ENCODE results near the gene KIZ. TPM values are rescaled to one million over a fixed set of nuclear protein-coding genes. Genes with fewer than 3 reads are reported as not detected.
"Not testable (repeated sequence)": the region's sequence is repeated elsewhere in the genome, so short reads cannot be mapped to it uniquely, and the experiment has no call there.

Gene KIZ
- total RNA-seq, 4 donors from 2014 or later = 23.2 to 58.7 (median 28.3) TPM

DNA sequence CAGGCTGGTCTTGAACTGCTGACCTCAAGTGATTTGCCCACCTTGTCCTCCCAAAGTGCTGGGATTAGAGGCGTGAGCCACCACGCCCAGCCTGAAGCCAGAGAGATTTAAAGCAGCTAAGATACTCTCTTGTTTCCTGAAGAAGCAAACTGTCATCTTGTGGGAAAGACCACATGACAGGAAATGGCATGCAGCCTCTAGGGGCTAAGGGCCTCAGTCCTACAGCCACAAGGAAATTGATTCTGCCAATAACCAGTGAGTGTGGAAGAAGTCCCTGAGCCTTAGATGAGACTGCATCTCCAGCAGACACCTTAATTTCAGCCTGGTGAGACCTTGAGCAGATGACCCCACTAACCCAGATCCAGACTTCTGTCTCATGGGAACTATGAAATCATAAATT lies 40.9 kb downstream of the KIZ start:
- TF ChIP-seq, protein P1, sequence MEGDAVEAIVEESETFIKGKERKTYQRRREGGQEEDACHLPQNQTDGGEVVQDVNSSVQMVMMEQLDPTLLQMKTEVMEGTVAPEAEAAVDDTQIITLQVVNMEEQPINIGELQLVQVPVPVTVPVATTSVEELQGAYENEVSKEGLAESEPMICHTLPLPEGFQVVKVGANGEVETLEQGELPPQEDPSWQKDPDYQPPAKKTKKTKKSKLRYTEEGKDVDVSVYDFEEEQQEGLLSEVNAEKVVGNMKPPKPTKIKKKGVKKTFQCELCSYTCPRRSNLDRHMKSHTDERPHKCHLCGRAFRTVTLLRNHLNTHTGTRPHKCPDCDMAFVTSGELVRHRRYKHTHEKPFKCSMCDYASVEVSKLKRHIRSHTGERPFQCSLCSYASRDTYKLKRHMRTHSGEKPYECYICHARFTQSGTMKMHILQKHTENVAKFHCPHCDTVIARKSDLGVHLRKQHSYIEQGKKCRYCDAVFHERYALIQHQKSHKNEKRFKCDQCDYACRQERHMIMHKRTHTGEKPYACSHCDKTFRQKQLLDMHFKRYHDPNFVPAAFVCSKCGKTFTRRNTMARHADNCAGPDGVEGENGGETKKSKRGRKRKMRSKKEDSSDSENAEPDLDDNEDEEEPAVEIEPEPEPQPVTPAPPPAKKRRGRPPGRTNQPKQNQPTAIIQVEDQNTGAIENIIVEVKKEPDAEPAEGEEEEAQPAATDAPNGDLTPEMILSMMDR (IDR thresholded peaks at IDR 0.05) = no peak
- TF ChIP-seq POLR2A (IDR thresholded peaks at IDR 0.05) = no peak
- H3K9me3 ChIP-seq = no peaks in the 10 kb centered on the region
- H3K27ac ChIP-seq = no peak overlapping the region
- H3K36me3 ChIP-seq = no peaks in the 10 kb centered on the region
- no peak overlapping the region for H3K4me3 ChIP-seq
- no peaks in the 10 kb centered on the region for H3K27me3 ChIP-seq
- intact Hi-C loops (cut with DNase I; ENCODE audit: low total_unique reads) = no loop called here
- DNase-seq = no peak
- H3K4me1 ChIP-seq = no peaks in the 10 kb centered on the region

DNA sequence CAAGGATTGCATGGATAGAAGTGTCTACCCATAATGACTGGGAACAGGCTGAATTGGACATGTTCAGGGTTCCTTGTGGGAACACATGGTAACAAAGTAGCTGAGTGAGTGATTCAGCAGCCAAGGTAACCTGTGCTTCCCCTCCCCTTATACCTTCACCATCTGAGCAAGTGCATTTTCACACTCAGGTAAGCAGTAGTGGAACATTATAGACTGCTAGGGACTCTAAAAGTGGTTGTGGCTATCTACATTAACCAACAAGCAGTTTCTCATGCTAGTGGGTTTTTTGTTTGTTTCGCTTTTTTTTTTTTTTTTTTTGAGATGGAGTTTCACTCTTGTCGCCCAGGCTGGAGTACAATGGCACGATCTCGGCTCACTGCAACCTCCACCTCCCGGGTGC lies 41.4 kb downstream of the KIZ start:
- Histone ChIP-seq H3K27me3 (no peaks in the 10 kb centered on the region), H3K4me1 (no peaks in the 10 kb centered on the region), H3K27ac (no peak overlapping the region), H3K4me3 (no peak overlapping the region), H3K9me3 (no peaks in the 10 kb centered on the region), H3K36me3 (no peaks in the 10 kb centered on the region)
- TF ChIP-seq, protein P1 (IDR thresholded peaks at IDR 0.05) = no peak
- TF ChIP-seq POLR2A (IDR thresholded peaks at IDR 0.05) = no peak
- DNase-seq = no peak
- intact Hi-C loops (cut with DNase I; ENCODE audit: low total_unique reads) = no loop called here

DNA sequence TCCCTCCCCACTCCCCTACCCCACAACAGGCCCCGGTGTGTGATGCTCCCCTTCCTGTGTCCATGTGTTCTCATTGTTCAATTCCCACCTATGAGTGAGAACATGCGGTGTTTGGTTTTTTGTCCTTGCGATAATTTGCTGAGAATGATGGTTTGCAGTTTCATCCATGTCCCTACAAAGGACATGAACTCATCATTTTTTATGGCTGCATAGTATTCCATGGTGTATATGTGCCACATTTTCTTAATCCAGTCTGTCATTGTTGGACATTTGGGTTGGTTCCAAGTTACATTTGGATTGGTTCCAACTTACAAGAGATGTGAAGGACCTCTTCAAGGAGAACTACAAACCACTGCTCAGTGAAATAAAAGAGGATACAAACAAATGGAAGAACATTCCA lies 42.2 kb downstream of the KIZ start:
- H3K27ac ChIP-seq; H3K36me3 ChIP-seq; intact Hi-C loops (cut with DNase I; ENCODE audit: low total_unique reads): not testable (repeated sequence)

DNA sequence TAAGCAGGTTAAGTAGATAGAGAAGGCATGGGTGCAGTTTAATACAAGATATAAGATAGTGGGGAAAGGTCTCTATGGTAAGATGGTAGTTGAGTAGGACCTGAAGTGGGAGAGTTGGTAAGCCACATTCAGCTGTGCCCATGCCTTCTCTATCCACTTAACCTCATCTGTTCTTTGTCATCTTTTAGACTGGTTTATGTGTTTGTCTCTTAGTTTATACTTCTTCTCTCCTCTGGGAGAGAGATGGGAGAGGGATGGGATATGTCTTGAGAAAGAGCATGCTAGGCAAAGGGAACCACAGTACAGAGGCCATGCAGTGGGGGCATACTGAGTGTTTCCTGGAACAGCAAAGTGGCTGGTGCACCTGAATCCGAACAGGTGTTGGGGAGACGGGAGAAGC lies 46.7 kb downstream of the KIZ start:
- intact Hi-C loops (cut with DNase I; ENCODE audit: low total_unique reads) = no loop called here

More for the DNA sequence above, 42.2 kb downstream of the KIZ start:
- H3K4me1 ChIP-seq, H3K27me3 ChIP-seq, DNase-seq, H3K4me3 ChIP-seq, H3K9me3 ChIP-seq: not testable (repeated sequence)

DNA sequence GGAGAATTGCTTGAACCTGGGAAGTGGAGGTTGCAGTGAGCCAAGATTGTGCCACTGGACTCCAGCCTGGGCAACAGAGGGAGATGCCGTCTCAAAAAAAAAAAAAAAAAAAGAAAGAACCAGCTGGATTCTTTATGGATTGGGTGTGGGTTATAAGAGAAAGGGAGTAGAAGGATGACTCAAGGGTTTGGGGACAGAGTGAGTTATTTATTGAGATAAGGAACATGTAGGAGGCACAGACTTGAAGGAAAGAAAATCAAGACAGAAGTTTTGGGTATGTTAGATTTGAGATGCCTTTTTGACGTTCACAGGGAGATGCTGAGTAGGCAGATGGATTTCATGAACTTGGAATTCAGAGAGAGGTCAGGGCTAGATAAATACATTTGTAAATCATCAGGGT lies 47.6 kb downstream of the KIZ start:
- intact Hi-C loops (cut with DNase I; ENCODE audit: low total_unique reads) = no loop called here
- Histone ChIP-seq H3K27me3 (no peaks in the 10 kb centered on the region), H3K9me3 (no peaks in the 10 kb centered on the region), H3K4me3 (no peak overlapping the region), H3K36me3 (no peaks in the 10 kb centered on the region), H3K4me1 (peaks cover 0 to 5% of the 10 kb centered on the region in 2 donors), H3K27ac (peak overlapping the region; percentile 82 to 83)
- TF ChIP-seq, protein P1 (IDR thresholded peaks at IDR 0.05) = no peak
- no peak for TF ChIP-seq POLR2A (IDR thresholded peaks at IDR 0.05)
- no peak for DNase-seq

More for the DNA sequence above, 46.7 kb downstream of the KIZ start:
- Histone ChIP-seq H3K4me1 (peaks cover 0 to 5% of the 10 kb centered on the region in 2 donors), H3K4me3 (no peak overlapping the region), H3K9me3 (no peaks in the 10 kb centered on the region), H3K27ac (peak overlapping the region; percentile 82 to 83), H3K36me3 (no peaks in the 10 kb centered on the region), H3K27me3 (no peaks in the 10 kb centered on the region)
- no peak for DNase-seq
- TF ChIP-seq, protein P1 (IDR thresholded peaks at IDR 0.05) = no peak
- TF ChIP-seq POLR2A (IDR thresholded peaks at IDR 0.05) = no peak
